MM.1S (cell line): ENCODE results near the gene KIDINS220.

Source experiments
- CTCF ChIP-seq: fragments of 300-600 bp; sonication (generic); IDR thresholded peaks from 2 replicates; pipeline ENCODE4 v1.5.1; 2016; ENCODE audit warnings: antibody characterized with exemption, low read length, mixed read lengths
- EZH2 ChIP-seq: fragments of 300-600 bp; sonication (generic); optimal IDR thresholded peaks from 2 replicates; pipeline ENCODE3; 2017; ENCODE audit warnings: low read depth, mild to moderate bottlenecking, antibody characterized with exemption, low read length, mixed read lengths
- EZH2phosphoT487 ChIP-seq: fragments of 300-600 bp; sonication (generic); IDR thresholded peaks from 2 replicates; pipeline ENCODE4 v1.6.1; 2018; ENCODE audit warnings: antibody characterized with exemption, low read length

- TF ChIP-seq CTCF (no peak), EZH2 (no peak), EZH2phosphoT487 (no peak)
Measured at GRCh38 chr2:8836971-8837794, at the start of gene KIDINS220.
